SK-N-SH (cell line): Measurements from ENCODE around the gene CCDC149.

Experiments
- EP300 ChIP-seq, 2 experiments: IDR thresholded peaks; 2 replicates each; pipeline versions ENCODE4 v1.4.0 to v1.6.1; 2012; ENCODE audit warnings: borderline replicate concordance in 1 of 2, low read depth in 1 of 2, low read length in 1 of 2
- FOSL2 ChIP-seq: IDR thresholded peaks from 2 replicates; pipeline ENCODE4 v1.4.0; 2012; ENCODE audit warnings: low read depth, mild to moderate bottlenecking, moderate library complexity, borderline replicate concordance
- FOXM1 ChIP-seq: IDR thresholded peaks from 2 replicates; pipeline ENCODE4 v1.4.0; 2012; ENCODE audit warnings: low read depth, mild to moderate bottlenecking
- MXI1 ChIP-seq: IDR thresholded peaks from 2 replicates; pipeline ENCODE4 v1.6.1; 2012; ENCODE audit warnings: mild to moderate bottlenecking, low read depth, low read length, improper control_type of control experiment
- POLR2AphosphoS5 ChIP-seq: IDR thresholded peaks from 2 replicates; pipeline ENCODE4 v1.6.1; 2012; ENCODE audit warnings: low read depth, low read length
- SIN3A ChIP-seq: IDR thresholded peaks from 2 replicates; pipeline ENCODE4 v1.6.1; 2012; ENCODE audit warnings: low read depth, mild to moderate bottlenecking, low read length, moderate library complexity, borderline replicate concordance
- TEAD4 ChIP-seq: IDR thresholded peaks from 2 replicates; pipeline ENCODE4 v1.4.0; 2012; ENCODE audit warnings: mild to moderate bottlenecking, borderline replicate concordance; ENCODE audit not compliant: insufficient read depth
- TF ChIP-seq, protein P1 (sequence below): IDR thresholded peaks from 2 replicates; pipeline ENCODE4 v1.4.0; 2012; ENCODE audit warnings: low read depth
- TF ChIP-seq, protein P2 (sequence below): fragments of 200-600 bp; sonication (generic); IDR thresholded peaks from 2 replicates; pipeline ENCODE4 v1.6.1; 2017; ENCODE audit warnings: antibody characterized with exemption, mild to moderate bottlenecking, moderate library complexity
- TF ChIP-seq, protein P3 (sequence below): IDR thresholded peaks from 2 replicates; pipeline ENCODE4 v1.6.1; 2012; ENCODE audit warnings: mild to moderate bottlenecking, low read depth, low read length, moderate library complexity

DNA sequence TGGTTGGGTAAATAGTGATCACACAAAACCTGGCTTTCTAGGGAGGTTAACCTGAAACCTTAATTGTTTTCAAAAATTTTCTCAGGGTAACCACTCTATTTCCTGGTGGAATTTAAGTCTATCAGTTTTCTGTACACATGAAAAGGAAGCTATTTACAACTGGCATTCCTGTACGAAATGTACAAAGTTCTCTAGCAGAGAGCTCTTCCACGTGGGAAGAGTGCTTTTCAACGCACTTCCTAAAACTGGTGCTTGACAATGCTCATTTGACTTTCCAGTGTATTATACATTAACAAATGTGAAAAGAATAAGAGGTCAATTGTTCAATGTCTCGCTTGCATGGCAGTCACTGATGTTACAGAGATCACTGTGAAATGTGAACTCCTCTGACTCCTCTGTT is 120.3 kb downstream of the CCDC149 start:
- TF ChIP-seq, protein P1, sequence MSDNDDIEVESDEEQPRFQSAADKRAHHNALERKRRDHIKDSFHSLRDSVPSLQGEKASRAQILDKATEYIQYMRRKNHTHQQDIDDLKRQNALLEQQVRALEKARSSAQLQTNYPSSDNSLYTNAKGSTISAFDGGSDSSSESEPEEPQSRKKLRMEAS, result no peak
- TF ChIP-seq, protein P2, sequence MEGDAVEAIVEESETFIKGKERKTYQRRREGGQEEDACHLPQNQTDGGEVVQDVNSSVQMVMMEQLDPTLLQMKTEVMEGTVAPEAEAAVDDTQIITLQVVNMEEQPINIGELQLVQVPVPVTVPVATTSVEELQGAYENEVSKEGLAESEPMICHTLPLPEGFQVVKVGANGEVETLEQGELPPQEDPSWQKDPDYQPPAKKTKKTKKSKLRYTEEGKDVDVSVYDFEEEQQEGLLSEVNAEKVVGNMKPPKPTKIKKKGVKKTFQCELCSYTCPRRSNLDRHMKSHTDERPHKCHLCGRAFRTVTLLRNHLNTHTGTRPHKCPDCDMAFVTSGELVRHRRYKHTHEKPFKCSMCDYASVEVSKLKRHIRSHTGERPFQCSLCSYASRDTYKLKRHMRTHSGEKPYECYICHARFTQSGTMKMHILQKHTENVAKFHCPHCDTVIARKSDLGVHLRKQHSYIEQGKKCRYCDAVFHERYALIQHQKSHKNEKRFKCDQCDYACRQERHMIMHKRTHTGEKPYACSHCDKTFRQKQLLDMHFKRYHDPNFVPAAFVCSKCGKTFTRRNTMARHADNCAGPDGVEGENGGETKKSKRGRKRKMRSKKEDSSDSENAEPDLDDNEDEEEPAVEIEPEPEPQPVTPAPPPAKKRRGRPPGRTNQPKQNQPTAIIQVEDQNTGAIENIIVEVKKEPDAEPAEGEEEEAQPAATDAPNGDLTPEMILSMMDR, result no peak
- no peak for TF ChIP-seq FOSL2
- no peak for TF ChIP-seq TEAD4
- no peak for TF ChIP-seq EP300 (IDR thresholded peaks at IDR 0.05; ENCODE audit: borderline replicate concordance in 1 of 2, low read depth in 1 of 2, low read length in 1 of 2)
- TF ChIP-seq, protein P3, sequence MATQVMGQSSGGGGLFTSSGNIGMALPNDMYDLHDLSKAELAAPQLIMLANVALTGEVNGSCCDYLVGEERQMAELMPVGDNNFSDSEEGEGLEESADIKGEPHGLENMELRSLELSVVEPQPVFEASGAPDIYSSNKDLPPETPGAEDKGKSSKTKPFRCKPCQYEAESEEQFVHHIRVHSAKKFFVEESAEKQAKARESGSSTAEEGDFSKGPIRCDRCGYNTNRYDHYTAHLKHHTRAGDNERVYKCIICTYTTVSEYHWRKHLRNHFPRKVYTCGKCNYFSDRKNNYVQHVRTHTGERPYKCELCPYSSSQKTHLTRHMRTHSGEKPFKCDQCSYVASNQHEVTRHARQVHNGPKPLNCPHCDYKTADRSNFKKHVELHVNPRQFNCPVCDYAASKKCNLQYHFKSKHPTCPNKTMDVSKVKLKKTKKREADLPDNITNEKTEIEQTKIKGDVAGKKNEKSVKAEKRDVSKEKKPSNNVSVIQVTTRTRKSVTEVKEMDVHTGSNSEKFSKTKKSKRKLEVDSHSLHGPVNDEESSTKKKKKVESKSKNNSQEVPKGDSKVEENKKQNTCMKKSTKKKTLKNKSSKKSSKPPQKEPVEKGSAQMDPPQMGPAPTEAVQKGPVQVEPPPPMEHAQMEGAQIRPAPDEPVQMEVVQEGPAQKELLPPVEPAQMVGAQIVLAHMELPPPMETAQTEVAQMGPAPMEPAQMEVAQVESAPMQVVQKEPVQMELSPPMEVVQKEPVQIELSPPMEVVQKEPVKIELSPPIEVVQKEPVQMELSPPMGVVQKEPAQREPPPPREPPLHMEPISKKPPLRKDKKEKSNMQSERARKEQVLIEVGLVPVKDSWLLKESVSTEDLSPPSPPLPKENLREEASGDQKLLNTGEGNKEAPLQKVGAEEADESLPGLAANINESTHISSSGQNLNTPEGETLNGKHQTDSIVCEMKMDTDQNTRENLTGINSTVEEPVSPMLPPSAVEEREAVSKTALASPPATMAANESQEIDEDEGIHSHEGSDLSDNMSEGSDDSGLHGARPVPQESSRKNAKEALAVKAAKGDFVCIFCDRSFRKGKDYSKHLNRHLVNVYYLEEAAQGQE, result no peak
- TF ChIP-seq FOXM1, result no peak
- TF ChIP-seq POLR2AphosphoS5, result no peak
- no peak for TF ChIP-seq MXI1
- no peak for TF ChIP-seq SIN3A
